PC-9 (cell line): ENCODE data around the gene FLOT1. TPM values are rescaled to one million over a fixed set of nuclear protein-coding genes. Genes with fewer than 3 reads are reported as not detected.

ENCODE experiments used
- BruUV-seq: library from RNA; stranded (reverse); fragments of 400-500 nt; replicated peaks from 2 replicates; lab custom pipeline; 2021; lab: Mats Ljungman, UMichigan
- CTCF ChIA-PET: fragments of 300-600 bp; sonication (Branson Sonifier 250); formaldehyde crosslinking; loops from one replicate; lab custom pipeline; 2022; ENCODE audit warnings: antibody characterized with exemption; lab: Charles Lee
- POLR2A ChIA-PET: fragments of 300-600 bp; sonication (Branson Sonifier 250); formaldehyde crosslinking; loops from one replicate; lab custom pipeline; 2022; ENCODE audit warnings: antibody characterized with exemption; ENCODE audit not compliant: unreplicated experiment; lab: Charles Lee
- DNase-seq, 2 experiments: peaks; one replicate each; pipeline versions ENCODE4 v3.0.0 to v3.0.0-alpha.2; 2015 to 2022; ENCODE audit warnings: mixed read lengths in 1 of 2
- H2AFZ ChIP-seq: fragments of 200-600 bp; sonication (generic); 2 replicates; pipeline ENCODE4 v1.8.1; 2017; ENCODE audit warnings: antibody characterized with exemption
- H3F3A ChIP-seq: fragments of 200-600 bp; sonication (generic); 2 replicates; pipeline ENCODE4 v1.8.1; 2017; ENCODE audit warnings: antibody characterized with exemption, mild to moderate bottlenecking, low read depth; ENCODE audit not compliant: insufficient read depth
- H3K27ac ChIP-seq: fragments of 200-600 bp; sonication (generic); 2 replicates; pipeline ENCODE4 v1.6.1; 2016; ENCODE audit warnings: mixed run types
- H3K27me3 ChIP-seq: fragments of 200-600 bp; sonication (generic); 2 replicates; pipeline ENCODE4 v1.6.1; 2016; ENCODE audit warnings: low read depth, mixed run types; ENCODE audit not compliant: insufficient read depth
- H3K36me3 ChIP-seq: fragments of 200-600 bp; sonication (generic); 2 replicates; pipeline ENCODE4 v1.6.1; 2016; ENCODE audit warnings: low read depth, mixed run types
- H3K4me1 ChIP-seq: fragments of 200-600 bp; sonication (generic); replicated peaks from 2 replicates; pipeline ENCODE4 v1.6.1; 2016; ENCODE audit warnings: mixed run types; ENCODE audit not compliant: insufficient read depth
- H3K4me2 ChIP-seq: fragments of 200-600 bp; sonication (generic); 2 replicates; pipeline ENCODE4 v1.6.1; 2017; ENCODE audit warnings: mixed run types
- H3K4me3 ChIP-seq: fragments of 200-600 bp; sonication (generic); 2 replicates; pipeline ENCODE4 v1.6.1; 2016; ENCODE audit warnings: mixed run types
- H3K79me2 ChIP-seq: fragments of 200-600 bp; sonication (generic); 2 replicates; pipeline ENCODE4 v1.6.1; 2017; ENCODE audit warnings: low read depth, mixed run types
- H3K9me2 ChIP-seq: fragments of 200-600 bp; sonication (generic); 2 replicates; pipeline ENCODE4 v1.8.1; 2017; ENCODE audit warnings: mild to moderate bottlenecking; ENCODE audit not compliant: insufficient read depth
- H3K9me3 ChIP-seq: fragments of 200-600 bp; sonication (generic); 2 replicates; pipeline ENCODE4 v1.8.1; 2016; ENCODE audit warnings: low read depth; ENCODE audit not compliant: insufficient read depth
- H4K20me1 ChIP-seq: fragments of 200-600 bp; sonication (generic); 2 replicates; pipeline ENCODE4 v1.8.1; 2017; ENCODE audit not compliant: insufficient read depth
- CTCF ChIP-seq: fragments of 200-600 bp; sonication (generic); conservative IDR thresholded peaks from 2 replicates; pipeline ENCODE4 v1.6.1; 2017; ENCODE audit warnings: mixed run types, antibody characterized with exemption, mild to moderate bottlenecking, moderate library complexity
- EZH2 ChIP-seq: fragments of 200-600 bp; sonication (generic); IDR thresholded peaks from 2 replicates; pipeline ENCODE4 v1.8.0; 2017; ENCODE audit warnings: antibody characterized with exemption, low read depth
- intact Hi-C: fragments of 100-400 bp; cut with micrococcal nuclease; formaldehyde crosslinking; loops from one replicate; pipeline ENCODE4 v1.10.0; 2022; ENCODE audit not compliant: unreplicated experiment
- total RNA-seq: library from RNA; stranded (reverse); gene quantifications from 2 replicates; pipeline ENCODE4 v1.2.3, GENCODE V29; 2021

The FLOT1 gene
- total RNA-seq, 1 experiment from 2014 or later: 225 TPM

- H3K4me2 ChIP-seq: peak overlapping the region; percentile 93
- intact Hi-C loops: loop anchor here (2.0 kb wide), 2 partner anchors 69 to 133 kb away; partner anchors contain the start of genes MRPS18B and PPP1R10
- DNase-seq: no peak
- no peaks in the 10 kb centered on the region for H3K9me2 ChIP-seq
- H4K20me1 ChIP-seq: no peaks in the 10 kb centered on the region
- ChIA-PET POLR2A (no interaction called here), CTCF (interaction anchor here (0.7 kb wide), 2 partner anchors 35 to 327 kb away, joined by 3 to 5 read pairs; no protein-coding TSS in a partner anchor)
- H3K4me3 ChIP-seq: peak overlapping the region; percentile 98
- TF ChIP-seq EZH2: no peak
- no peak for TF ChIP-seq CTCF
- no peak overlapping the region for H2AFZ ChIP-seq
- H3K79me2 ChIP-seq: peaks cover 63% of the 10 kb centered on the region
- H3K4me1 ChIP-seq: peaks cover 62% of the 10 kb centered on the region
- H3K27ac ChIP-seq: peak overlapping the region; percentile 43
- peaks cover 47% of the 10 kb centered on the region for H3F3A ChIP-seq
- no peaks in the 10 kb centered on the region for H3K27me3 ChIP-seq
- TSS peak; percentile 40 for BruUV-seq
- H3K36me3 ChIP-seq: no peaks in the 10 kb centered on the region
- H3K9me3 ChIP-seq: no peaks in the 10 kb centered on the region
Measured at GRCh38 chr6:30685157-30686008, 57.1 kb downstream of the FLOT1 start.

GRCh38 chr6:30684386-30685156 is 57.9 kb downstream of the FLOT1 start:
- Histone ChIP-seq H3K9me3 (no peaks in the 10 kb centered on the region), H3K27ac (peak overlapping the region; percentile 84), H4K20me1 (no peaks in the 10 kb centered on the region), H3K4me1 (peaks cover 57% of the 10 kb centered on the region), H3K27me3 (no peaks in the 10 kb centered on the region), H3K4me3 (peak overlapping the region; percentile 98), H3K36me3 (no peaks in the 10 kb centered on the region), H3F3A (peaks cover 53% of the 10 kb centered on the region), H2AFZ (no peak overlapping the region), H3K79me2 (peaks cover 72% of the 10 kb centered on the region), H3K9me2 (no peaks in the 10 kb centered on the region), H3K4me2 (peak overlapping the region; percentile 93)
- ChIA-PET POLR2A (interaction anchor here (0.6 to 0.7 kb wide), 2 partner anchors 33 to 38 kb away, joined by 4 to 6 read pairs; no protein-coding TSS in a partner anchor), CTCF (no interaction called here)
- BruUV-seq: no TSS peak
- TF ChIP-seq CTCF (no peak), EZH2 (no peak)
- intact Hi-C loops: no loop called here
- no peak for DNase-seq

- ChIA-PET CTCF (no interaction called here), POLR2A (interaction anchor here (0.6 to 0.7 kb wide), 2 partner anchors 34 to 39 kb away, joined by 4 to 6 read pairs; no protein-coding TSS in a partner anchor)
- intact Hi-C loops: loop anchor here (2.0 kb wide), 1 partner anchor 199 kb away; no protein-coding TSS in a partner anchor
- Histone ChIP-seq H3K9me3 (no peaks in the 10 kb centered on the region), H3K79me2 (peaks cover 74% of the 10 kb centered on the region), H3K4me2 (peak overlapping the region; percentile 93), H3K9me2 (no peaks in the 10 kb centered on the region), H3K4me3 (peak overlapping the region; percentile 98), H3K4me1 (peaks cover 57% of the 10 kb centered on the region), H3K36me3 (no peaks in the 10 kb centered on the region), H3K27ac (peak overlapping the region; percentile 84), H3K27me3 (no peaks in the 10 kb centered on the region), H3F3A (peaks cover 55% of the 10 kb centered on the region), H4K20me1 (no peaks in the 10 kb centered on the region), H2AFZ (no peak overlapping the region)
- no peak for TF ChIP-seq EZH2
- no peak for TF ChIP-seq CTCF
- BruUV-seq: no TSS peak
- no peak for DNase-seq
Measured at GRCh38 chr6:30683980-30684338, 58.5 kb downstream of the FLOT1 start.
